AG04450 (cell line): ENCODE data around the gene RXFP4. TPM values are rescaled to one million over a fixed set of nuclear protein-coding genes. Genes with fewer than 3 reads are reported as not detected.

Source experiments
- CTCF ChIA-PET: fragments of 300-600, 350-600 bp; formaldehyde crosslinking; extraction: SDS; loops from one replicate; lab custom pipeline; 2022; ENCODE audit warnings: antibody characterized with exemption, inconsistent platforms; lab: Charles Lee
- POLR2A ChIA-PET: fragments of 350-600 bp; formaldehyde crosslinking; extraction: SDS; loops from one replicate; lab custom pipeline; 2021; ENCODE audit warnings: antibody characterized with exemption, inconsistent platforms; lab: Yijun Ruan, JAX
- DNase-seq: peaks from one replicate; pipeline ENCODE4 v3.0.0-alpha.2; 2011; ENCODE audit warnings: low read depth, low spot score
- H3K27ac ChIP-seq: one replicate; pipeline ENCODE4 v1.5.1; 2012; ENCODE audit warnings: low read depth, low read length, control low read depth
- H3K27me3 ChIP-seq: one replicate; pipeline ENCODE4 v1.6.0; 2012; ENCODE audit warnings: low read length; ENCODE audit not compliant: control insufficient read depth, insufficient read depth
- H3K4me3 ChIP-seq: 2 replicates; pipeline ENCODE4 v1.5.1; 2011; ENCODE audit warnings: mild to moderate bottlenecking, low read depth, low read length, control low read depth
- H3K9me3 ChIP-seq: 2 replicates; pipeline ENCODE4 v1.5.1; 2012; ENCODE audit warnings: low read length; ENCODE audit not compliant: control insufficient read depth, insufficient read depth
- CTCF ChIP-seq: IDR thresholded peaks from 2 replicates; pipeline ENCODE4 v1.5.1; 2011; ENCODE audit warnings: low read depth, low read length, control low read depth, inconsistent platforms
- polyA plus RNA-seq: library from polyadenylated mRNA; depleted of rRNA; stranded (reverse); fragments of >200 nt; gene quantifications from 2 replicates; pipeline ENCODE4 v1.2.3, GENCODE V29; 2011

The RXFP4 gene
- polyA plus RNA-seq, 1 experiment = not detected

- no peak for DNase-seq
- H3K27ac ChIP-seq = peak overlapping the region; percentile 75
- H3K27me3 ChIP-seq = no peaks in the 10 kb centered on the region
- ChIA-PET POLR2A (interaction anchor here (0.9 to 1.0 kb wide), 2 partner anchors 8 to 11 kb away, joined by 3 to 4 read pairs; partner anchors contain the start of gene ARHGEF2), CTCF (interaction anchor here (0.6 to 5.9 kb wide), 2 partner anchors 19 to 68 kb away, joined by 3 to 27 read pairs; no protein-coding TSS in a partner anchor)
- no peaks in the 10 kb centered on the region for H3K9me3 ChIP-seq
- peak overlapping the region; percentile 31 for H3K4me3 ChIP-seq
- TF ChIP-seq CTCF = no peak
Measured at GRCh38 chr1:155970531-155971167, 29.2 kb downstream of the RXFP4 start.

- no peaks in the 10 kb centered on the region for H3K9me3 ChIP-seq
- peak overlapping the region; percentile 39 for H3K27ac ChIP-seq
- H3K4me3 ChIP-seq = 0 out of 2 replicates have a peak overlapping the region, but pooled peaks have one; percentile 1
- TF ChIP-seq CTCF = no peak
- no peaks in the 10 kb centered on the region for H3K27me3 ChIP-seq
- ChIA-PET POLR2A (interaction anchor here (0.6 to 1.0 kb wide), 4 partner anchors 11 to 135 kb away, joined by 3 to 8 read pairs (median 4); no protein-coding TSS in a partner anchor), CTCF (interaction anchor here (0.8 to 2.3 kb wide), 2 partner anchors 17 kb away, joined by 3 to 8 read pairs; no protein-coding TSS in a partner anchor)
- no peak for DNase-seq
Measured at GRCh38 chr1:155971910-155972809, 30.7 kb downstream of the RXFP4 start.

GRCh38 chr1:155973723-155974122, 32.3 kb downstream of the RXFP4 start:
- TF ChIP-seq CTCF = no peak
- H3K27me3 ChIP-seq = no peaks in the 10 kb centered on the region
- no peak for DNase-seq
- POLR2A ChIA-PET = interaction anchor here (0.6 to 2.0 kb wide), 4 partner anchors 10 to 35 kb away, joined by 3 to 11 read pairs (median 6); no protein-coding TSS in a partner anchor
- CTCF ChIA-PET = interaction anchor here (0.6 to 2.3 kb wide), 4 partner anchors 14 to 36 kb away, joined by 3 to 8 read pairs (median 4); no protein-coding TSS in a partner anchor
- peak overlapping the region; percentile 85 for H3K4me3 ChIP-seq
- H3K27ac ChIP-seq = no peak overlapping the region
- peaks cover 3% of the 10 kb centered on the region; the same call in 1 of the 2 replicates for H3K9me3 ChIP-seq

- H3K4me3 ChIP-seq = peak overlapping the region; percentile 85
- CTCF ChIA-PET = interaction anchor here (0.8 to 2.3 kb wide), 2 partner anchors 15 to 37 kb away, joined by 3 to 8 read pairs; no protein-coding TSS in a partner anchor
- peaks cover 3% of the 10 kb centered on the region; the same call in 1 of the 2 replicates for H3K9me3 ChIP-seq
- H3K27me3 ChIP-seq = no peaks in the 10 kb centered on the region
- H3K27ac ChIP-seq = peak overlapping the region; percentile 21
- no peak for DNase-seq
- no peak for TF ChIP-seq CTCF
- POLR2A ChIA-PET = interaction anchor here (0.7 to 2.0 kb wide), 3 partner anchors 9 to 36 kb away, joined by 3 to 11 read pairs (median 5); no protein-coding TSS in a partner anchor
Measured at GRCh38 chr1:155974208-155975115, 33.0 kb downstream of the RXFP4 start.
